GM06990 (cell line): ENCODE data around the gene SHOX.

Source experiments
- DNase-seq: peaks from one replicate; pipeline ENCODE4 v3.0.0-alpha.2; 2011; ENCODE audit not compliant: insufficient read length; ENCODE audit errors: extremely low read depth
- H3K27me3 ChIP-seq: replicated peaks from 2 replicates; pipeline ENCODE4 v1.6.0; 2011; ENCODE audit warnings: low read length; ENCODE audit not compliant: control insufficient read depth, insufficient read depth
- H3K36me3 ChIP-seq: 2 replicates; pipeline ENCODE4 v1.5.1; 2011; ENCODE audit warnings: low read length; ENCODE audit not compliant: control insufficient read depth, insufficient read depth
- H3K4me3 ChIP-seq: replicated peaks from 2 replicates; pipeline ENCODE4 v1.5.1; 2011; ENCODE audit warnings: low read depth, mild to moderate bottlenecking, control low read depth, low read length
- CTCF ChIP-seq: IDR thresholded peaks from 2 replicates; pipeline ENCODE4 v1.5.1; 2011; ENCODE audit warnings: low read length, control low read depth, mild to moderate bottlenecking, inconsistent platforms; ENCODE audit not compliant: insufficient read depth, poor library complexity, severe bottlenecking

The SHOX gene

DNA sequence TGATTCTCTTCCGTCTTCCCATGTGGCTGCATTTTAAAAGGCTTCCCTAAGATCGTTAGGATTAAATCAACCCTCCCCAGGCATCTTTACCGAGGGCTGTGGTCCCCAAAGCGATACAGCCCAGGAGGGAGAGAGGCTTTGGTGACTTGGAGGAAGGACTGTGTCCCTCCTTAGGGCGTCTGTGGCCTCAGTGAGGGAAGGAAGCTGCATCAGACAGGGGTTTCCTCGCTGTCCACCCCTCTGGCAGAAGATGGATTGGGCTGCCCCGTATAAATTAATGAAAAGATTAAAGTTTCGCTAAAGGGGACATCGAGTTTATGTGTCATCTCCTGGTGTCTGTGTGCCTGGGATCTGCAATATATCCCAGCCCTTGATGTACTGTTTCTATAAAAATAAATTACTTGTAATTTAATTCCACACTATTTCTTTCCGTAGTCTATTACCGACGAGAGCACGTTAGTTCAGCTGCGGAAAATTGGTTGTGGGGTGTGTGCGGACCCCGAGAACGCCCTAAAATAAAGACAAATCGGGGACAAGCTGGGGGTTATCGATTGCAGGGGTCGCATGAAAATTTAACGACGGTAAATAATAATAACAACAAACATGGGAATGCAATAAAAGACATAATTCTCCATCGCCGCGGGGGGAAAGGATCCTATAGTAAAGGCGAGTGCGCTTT is 6.5 kb downstream of the SHOX start:
- no peak for DNase-seq
- Histone ChIP-seq H3K36me3 (no peaks in the 10 kb centered on the region), H3K4me3 (no peak overlapping the region), H3K27me3 (no peaks in the 10 kb centered on the region)
- TF ChIP-seq CTCF = no peak

DNA sequence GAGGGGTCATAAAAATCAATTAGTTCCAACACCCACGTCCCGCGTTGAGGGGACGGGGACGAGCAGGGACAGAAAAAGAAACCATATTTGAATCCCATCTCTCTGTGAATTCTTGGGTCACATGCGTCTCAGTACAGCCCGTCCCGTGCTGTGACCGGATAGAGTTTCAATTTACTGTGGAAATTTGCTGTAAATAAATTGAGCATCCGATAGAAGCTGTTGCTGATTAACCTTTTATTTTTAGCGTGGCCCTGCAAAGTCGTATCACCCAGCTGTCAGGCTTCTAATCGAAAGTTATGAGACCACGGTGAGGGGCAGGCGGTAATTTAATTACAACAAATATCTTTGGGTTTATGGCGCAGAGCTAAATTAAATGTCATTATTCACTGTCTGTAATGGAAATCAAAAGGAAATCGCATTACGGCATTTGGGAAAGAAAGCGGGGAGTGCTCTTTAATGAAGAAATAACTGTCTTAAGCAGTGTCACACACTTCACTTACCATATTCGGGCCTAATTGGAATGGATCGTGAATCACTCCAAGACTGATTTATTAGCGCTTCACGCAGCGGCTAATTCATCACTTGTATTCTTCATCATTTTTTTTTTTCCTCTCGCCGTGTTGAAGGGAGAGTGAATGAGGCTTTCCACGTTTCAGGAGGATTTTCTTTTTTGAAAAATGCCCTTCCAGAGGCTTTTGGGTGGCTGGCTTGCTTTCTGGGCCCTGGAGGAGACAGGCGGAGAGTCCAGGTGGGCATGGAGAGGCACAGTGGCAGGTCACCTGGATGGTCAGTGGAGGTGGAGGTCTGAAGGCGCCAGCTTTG is 7.3 kb downstream of the SHOX start:
- TF ChIP-seq CTCF = no peak
- Histone ChIP-seq H3K27me3 (no peaks in the 10 kb centered on the region), H3K4me3 (no peak overlapping the region)

DNA sequence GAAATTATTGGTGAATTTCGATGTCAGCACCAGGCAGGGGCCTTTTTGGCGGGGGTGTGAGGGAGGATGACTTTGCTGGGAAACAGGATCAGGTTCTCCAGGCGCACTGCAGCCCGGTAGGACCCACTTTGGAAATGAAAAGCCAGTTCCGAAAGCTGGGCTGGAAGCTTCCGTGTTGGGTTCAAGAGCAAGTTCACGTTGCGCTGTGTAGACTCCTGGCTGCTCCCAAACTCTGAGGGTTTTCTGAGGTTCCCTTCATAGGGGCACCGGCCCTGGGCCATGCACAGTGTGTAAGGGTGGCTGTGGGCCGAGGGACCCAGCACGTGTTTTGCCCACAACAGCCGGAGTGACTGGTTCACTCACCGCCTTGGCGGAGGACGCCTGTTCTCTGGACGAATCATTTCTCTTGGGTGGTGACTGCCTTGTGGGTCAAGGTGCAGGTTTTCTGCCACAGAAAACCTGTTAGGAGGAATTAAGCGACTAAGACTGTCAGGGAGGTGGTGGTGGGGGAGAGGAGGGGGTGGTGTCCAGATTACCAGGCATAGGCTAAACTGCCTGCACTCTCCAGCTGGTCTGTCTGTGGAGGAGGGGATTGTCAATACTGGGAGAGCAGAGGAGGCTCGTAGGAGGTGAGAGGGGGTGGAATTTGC is 8.0 kb downstream of the SHOX start:
- H3K4me3 ChIP-seq = no peak overlapping the region
- no peaks in the 10 kb centered on the region for H3K27me3 ChIP-seq
- no peak for TF ChIP-seq CTCF
- DNase-seq = no peak
- no peaks in the 10 kb centered on the region for H3K36me3 ChIP-seq

More for the DNA sequence above, 7.3 kb downstream of the SHOX start:
- no peak for DNase-seq
- H3K36me3 ChIP-seq = no peaks in the 10 kb centered on the region

- TF ChIP-seq CTCF = no peak
- Histone ChIP-seq H3K27me3 (no peaks in the 10 kb centered on the region), H3K36me3 (no peaks in the 10 kb centered on the region), H3K4me3 (no peak overlapping the region)
- DNase-seq = no peak
These were observed 8.6 kb downstream of the SHOX start for GRCh38 chrX:639151-639550.

GRCh38 chrX:640641-641040 is 10.1 kb downstream of the SHOX start:
- Histone ChIP-seq H3K36me3 (no peaks in the 10 kb centered on the region), H3K4me3 (no peak overlapping the region), H3K27me3 (no peaks in the 10 kb centered on the region)
- TF ChIP-seq CTCF = no peak
- no peak for DNase-seq
